ENCODE data around the gene DMBX1. TPM values are rescaled to one million over a fixed set of nuclear protein-coding genes. Genes with fewer than 3 reads are reported as not detected.
A peak's percentile ranks its signal among the peaks of the same experiment; 100 is the strongest.

The DMBX1 gene
- total and polyA plus RNA-seq, 2 of the 13 experiments (the other 11 are each of a cell fraction or from before 2014, with no cell fraction given), result not detected

- Histone ChIP-seq H3K4me1 (ENCODE audit: insufficient read depth, low read length) (peaks cover 6% of the 10 kb centered on the region; the same call in 1 of the 2 replicates), H3K27me3 (ENCODE audit: control insufficient read depth in 1 of 2, insufficient read depth in 2 of 2, low read length in 2 of 2) (peaks cover 9 to 44% of the 10 kb centered on the region in 2 experiments), H3K4me2 (ENCODE audit: low read depth, low read length) (no peak overlapping the region), H3K27ac (ENCODE audit: extremely low read length, insufficient read depth, low read length) (no peak overlapping the region), H3K36me3 (replicated peaks in 1 of 2; ENCODE audit: control insufficient read depth in 1 of 2, insufficient read depth in 2 of 2, low read length in 2 of 2) (no peaks in the 10 kb centered on the region), H2AFZ (ENCODE audit: low read length) (no peak overlapping the region), H3K4me3 (replicated peaks in 1 of 3; ENCODE audit: insufficient read depth in 1 of 3, low read depth in 2 of 3, low read length in 3 of 3) (no peak overlapping the region), H4K20me1 (ENCODE audit: insufficient read depth, low read length) (no peaks in the 10 kb centered on the region), H3K9ac (ENCODE audit: insufficient read depth, low read depth, low read length) (no peak overlapping the region), H3K9me3 (ENCODE audit: low read length) (no peaks in the 10 kb centered on the region), H3K79me2 (ENCODE audit: insufficient read depth, low read length) (no peaks in the 10 kb centered on the region)
- WGBS (ENCODE audit: low lambda C conversion rate), result 2% methylated on average over 7 of the region's 7 CpGs
- ATAC-seq, result no peak
- TF ChIP-seq ATF7 (IDR thresholded peaks at IDR 0.05) (peak; percentile 97), ATF7 (CRISPR knock-in tag; IDR thresholded peaks at IDR 0.05) (no peak), DR1 (CRISPR knock-in tag; IDR thresholded peaks at IDR 0.05) (no peak), HCFC1 (IDR thresholded peaks at IDR 0.05; ENCODE audit: low read depth, low read length) (no peak)
- no TSS peak for BruUV-seq (replicated peaks)
- POLR2A ChIA-PET, result no interaction called here
- no peak for DNase-seq (ENCODE audit: low spot score)
- in situ Hi-C loops (cut with HindIII; ENCODE audit: extremely low pct_ligation_motif_present, low pct_unique_long_range_greater_than_20kb) (no loop called here), intact Hi-C loops (cut with micrococcal nuclease; ENCODE audit: unreplicated experiment) (no loop called here)
- CTCF ChIA-PET (ENCODE audit: low intra/inter-chr PET ratio, low total read pairs), result no interaction called here
- no peak for FAIRE-seq
Observed at GRCh38 chr1:46472498-46473181, 17.0 kb upstream of the DMBX1 start.

GRCh38 chr1:46473991-46474390 is 15.6 kb upstream of the DMBX1 start:
- Histone ChIP-seq H2AFZ (ENCODE audit: low read length) (no peak overlapping the region), H3K9me3 (ENCODE audit: low read length) (no peaks in the 10 kb centered on the region), H3K27me3 (ENCODE audit: control insufficient read depth in 1 of 2, insufficient read depth in 2 of 2, low read length in 2 of 2) (peaks cover 5 to 39% of the 10 kb centered on the region in 2 experiments), H3K4me3 (replicated peaks in 1 of 3; ENCODE audit: insufficient read depth in 1 of 3, low read depth in 2 of 3, low read length in 3 of 3) (no peak overlapping the region), H4K20me1 (ENCODE audit: insufficient read depth, low read length) (no peaks in the 10 kb centered on the region), H3K4me1 (ENCODE audit: insufficient read depth, low read length) (peaks cover 6% of the 10 kb centered on the region; the same call in 1 of the 2 replicates), H3K79me2 (ENCODE audit: insufficient read depth, low read length) (no peaks in the 10 kb centered on the region), H3K9ac (ENCODE audit: insufficient read depth, low read depth, low read length) (no peak overlapping the region), H3K36me3 (replicated peaks in 1 of 2; ENCODE audit: control insufficient read depth in 1 of 2, insufficient read depth in 2 of 2, low read length in 2 of 2) (no peaks in the 10 kb centered on the region), H3K27ac (ENCODE audit: extremely low read length, insufficient read depth, low read length) (no peak overlapping the region), H3K4me2 (ENCODE audit: low read depth, low read length) (no peak overlapping the region)
- no peak for FAIRE-seq
- ATAC-seq, result no peak
- in situ Hi-C loops (cut with HindIII; ENCODE audit: extremely low pct_ligation_motif_present, low pct_unique_long_range_greater_than_20kb) (no loop called here), intact Hi-C loops (cut with micrococcal nuclease; ENCODE audit: unreplicated experiment) (no loop called here)
- DNase-seq (ENCODE audit: low spot score), result no peak
- TF ChIP-seq ZNF317 (CRISPR knock-in tag; IDR thresholded peaks at IDR 0.05) (no peak), SAFB2 (CRISPR knock-in tag; IDR thresholded peaks at IDR 0.05; ENCODE audit: borderline replicate concordance, low read depth) (no peak), NR2F1 (CRISPR knock-in tag; IDR thresholded peaks at IDR 0.05) (no peak), ZNF530 (CRISPR knock-in tag; IDR thresholded peaks at IDR 0.05; ENCODE audit: low read depth) (no peak), REST (IDR thresholded peaks at IDR 0.05; ENCODE audit: borderline replicate concordance in 1 of 2, low read depth in 1 of 2, low read length in 2 of 2) (no peak), RFX3 (CRISPR knock-in tag; IDR thresholded peaks at IDR 0.05) (no peak), POLR2A (IDR thresholded peaks at IDR 0.05; ENCODE audit: insufficient read depth in 1 of 2, low read depth in 2 of 2, low read length in 2 of 2) (no peak), KLF6 (CRISPR knock-in tag; IDR thresholded peaks at IDR 0.05) (no peak)
- WGBS (ENCODE audit: low lambda C conversion rate), result 19% methylated on average over 4 of the region's 4 CpGs
- POLR2A ChIA-PET, result no interaction called here
- BruUV-seq (replicated peaks), result no TSS peak
- CTCF ChIA-PET (ENCODE audit: low intra/inter-chr PET ratio, low total read pairs), result no interaction called here
